GM21529 (cell line): Measurements from ENCODE around the gene MRPS30.
"Not testable (repeated sequence)": the region's sequence is repeated elsewhere in the genome, so short reads cannot be mapped to it uniquely, and the experiment has no call there.

Source experiments
- ATAC-seq: cut with Tn5 transposase; IDR thresholded peaks from one replicate; pipeline ENCODE4 v1.9.1; 2021; ENCODE audit not compliant: unreplicated experiment

Gene MRPS30

GRCh38 chr5:44814761-44815160 is 6.0 kb downstream of the MRPS30 start:
- no peak for ATAC-seq

GRCh38 chr5:44821164-44821563 is 12.4 kb downstream of the MRPS30 start:
- no peak for ATAC-seq

DNA sequence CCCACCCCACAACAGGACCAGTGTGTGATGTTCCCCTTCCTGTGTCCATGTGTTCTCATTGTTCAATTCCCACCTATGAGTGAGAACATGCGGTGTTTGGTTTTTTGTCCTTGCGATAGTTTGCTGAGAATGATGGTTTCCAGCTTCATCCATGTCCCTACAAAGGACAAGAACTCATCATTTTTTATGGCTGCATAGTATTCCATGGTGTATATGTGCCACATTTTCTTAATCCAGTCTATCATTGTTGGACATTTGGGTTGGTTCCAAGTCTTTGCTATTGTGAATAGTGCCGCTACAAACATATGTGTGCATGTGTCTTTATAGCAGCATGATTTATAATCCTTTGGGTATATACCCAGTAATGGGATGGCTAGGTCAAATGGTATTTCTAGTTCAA is 15.9 kb downstream of the MRPS30 start:
- ATAC-seq = not testable (repeated sequence)

DNA sequence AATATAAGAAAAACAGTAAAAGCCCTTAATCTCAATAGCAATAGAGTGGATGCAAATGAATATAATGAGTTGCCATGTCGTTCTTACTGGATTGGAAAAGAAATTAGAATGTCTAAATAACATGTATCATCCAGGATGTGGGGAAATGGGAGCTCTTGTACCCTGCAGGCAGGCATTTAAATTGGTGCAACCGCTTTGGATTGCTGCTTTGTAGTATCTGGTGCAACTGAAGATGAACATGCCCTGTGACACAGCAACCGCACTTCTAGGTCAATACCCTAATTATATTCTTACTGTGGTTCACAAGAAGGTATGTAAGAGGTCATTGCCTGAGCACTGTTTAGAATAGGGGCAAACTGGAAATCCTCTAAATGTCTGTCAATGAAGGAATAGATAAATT is 18.9 kb downstream of the MRPS30 start:
- no peak for ATAC-seq

DNA sequence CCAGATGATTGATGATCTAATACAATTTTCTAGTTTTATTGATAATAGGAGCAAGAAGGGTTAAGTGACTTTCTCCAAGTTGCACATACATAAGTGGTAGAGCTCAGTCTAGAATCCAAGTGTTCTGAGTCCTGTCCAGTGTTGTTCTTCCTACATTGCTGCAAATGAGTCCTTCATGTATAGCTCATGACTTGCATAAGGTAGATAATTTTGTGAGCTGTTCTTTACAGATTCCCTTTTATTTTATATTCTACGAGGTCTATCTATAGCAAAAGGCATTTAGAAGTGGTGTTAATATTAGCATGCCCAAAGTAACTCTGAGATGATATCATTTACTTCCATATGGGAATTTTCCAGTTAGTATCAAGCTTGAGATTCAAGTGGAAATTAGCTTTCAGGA is 20.0 kb downstream of the MRPS30 start:
- ATAC-seq = no peak

DNA sequence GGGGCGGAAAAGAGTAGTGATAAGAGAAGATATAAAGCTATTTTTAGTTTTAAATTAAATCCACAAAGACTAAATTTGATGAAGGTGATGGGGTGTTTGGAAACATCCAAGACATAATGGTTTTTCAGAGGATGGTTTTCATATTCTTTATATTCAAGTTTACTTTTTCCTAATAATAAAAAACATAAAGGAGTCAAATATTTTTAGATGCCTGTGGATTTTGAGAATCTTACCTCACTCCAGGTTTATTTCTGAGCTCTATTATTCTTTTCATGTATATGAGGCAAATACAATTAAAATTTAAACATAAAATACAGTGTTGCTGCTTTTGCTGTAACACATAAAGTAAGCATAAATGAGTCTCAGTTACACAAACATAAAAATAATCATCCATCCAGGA is 22.2 kb downstream of the MRPS30 start:
- no peak for ATAC-seq

- ATAC-seq = no peak
Observed at GRCh38 chr5:44833249-44833648, 24.5 kb downstream of the MRPS30 start.

- ATAC-seq = no peak
Observed at GRCh38 chr5:44835693-44836092, 26.9 kb downstream of the MRPS30 start.

DNA sequence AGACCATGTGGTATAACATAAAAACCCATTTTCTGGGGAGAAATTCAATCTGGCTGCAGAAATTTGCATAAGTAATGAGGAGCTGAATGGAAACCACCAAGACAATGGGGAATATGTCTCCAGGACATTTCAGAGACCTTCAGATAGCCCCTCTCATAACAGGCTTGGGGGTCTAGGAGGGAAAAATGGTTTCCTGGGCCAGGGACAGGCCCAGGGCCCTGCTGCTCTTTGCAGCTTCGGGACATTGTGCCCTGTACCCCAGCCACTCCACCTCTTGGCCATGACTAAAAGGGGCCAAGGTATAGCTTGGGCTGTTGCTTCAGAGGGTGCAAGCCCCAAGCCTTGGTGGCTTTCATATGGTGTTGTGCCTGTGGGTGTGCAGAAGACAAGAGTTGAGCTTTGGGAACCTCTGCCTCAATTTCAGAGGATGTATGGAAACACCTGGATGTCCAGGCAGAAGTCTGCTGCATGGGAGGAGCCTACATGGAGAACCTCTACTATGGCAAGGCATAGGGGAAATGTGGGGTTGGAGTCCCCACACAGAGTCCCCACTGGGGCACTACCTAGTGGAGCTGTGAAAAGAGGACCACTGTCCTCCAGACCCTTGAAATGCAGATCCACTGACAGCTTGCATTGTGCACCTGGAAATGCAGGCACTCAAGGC is 30.4 kb downstream of the MRPS30 start:
- no peak for ATAC-seq

- no peak for ATAC-seq
Observed at GRCh38 chr5:44842496-44843282, 33.9 kb downstream of the MRPS30 start.

- ATAC-seq = no peak
Observed at GRCh38 chr5:44844744-44845143, 36.0 kb downstream of the MRPS30 start.

GRCh38 chr5:44845777-44846176 is 37.0 kb downstream of the MRPS30 start:
- ATAC-seq = no peak

GRCh38 chr5:44847206-44847852 is 38.6 kb downstream of the MRPS30 start:
- no peak for ATAC-seq

DNA sequence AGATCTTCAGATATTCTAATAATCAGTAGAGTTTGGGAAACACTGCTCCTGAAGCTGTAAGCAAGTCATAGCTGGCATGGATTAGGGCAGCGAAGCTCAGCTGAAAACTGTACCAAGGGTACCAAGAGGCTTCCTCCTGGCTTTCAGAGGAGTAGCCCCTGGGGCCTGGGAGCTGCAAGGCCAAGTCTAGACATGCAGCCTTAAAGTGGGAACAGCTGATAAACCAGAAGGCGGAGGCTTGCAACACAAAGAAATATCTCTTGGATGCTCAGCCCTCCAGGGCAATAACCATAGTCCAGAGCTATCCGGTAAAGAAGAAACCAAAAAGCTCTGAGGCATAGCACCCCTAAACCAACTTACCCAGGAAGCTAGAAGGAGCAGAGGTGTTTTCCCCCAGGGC is 51.5 kb downstream of the MRPS30 start:
- ATAC-seq = no peak

GRCh38 chr5:44862808-44863207 is 54.1 kb downstream of the MRPS30 start:
- peak; percentile 73 for ATAC-seq
